LNCAP (cell line): ENCODE measurements around the gene ALOXE3.

Experiments used
- TF ChIP-seq, protein P1 (sequence below): fragments of 450-650 bp; IDR thresholded peaks from 2 replicates; pipeline ENCODE4 v1.5.1; 2017; ENCODE audit warnings: mild to moderate bottlenecking

ALOXE3 gene

DNA sequence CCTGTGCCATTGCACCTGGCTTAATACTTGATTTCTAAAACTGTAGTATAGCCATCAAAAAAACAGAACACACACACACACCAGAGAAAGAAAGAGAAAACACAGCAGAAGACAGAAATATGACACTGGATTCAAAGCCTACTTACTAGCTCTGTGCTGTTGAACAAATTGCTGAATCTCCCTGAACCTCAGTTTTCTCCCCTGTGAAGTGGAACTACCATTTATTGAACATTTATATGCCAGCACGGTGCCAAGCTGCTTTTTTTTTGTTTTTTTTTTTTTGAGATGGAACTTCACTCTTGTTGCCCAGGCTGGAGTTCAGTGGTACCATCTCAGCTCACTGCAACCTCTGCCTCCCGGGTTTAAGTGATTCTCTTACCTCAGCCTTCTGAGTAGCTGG is 17.6 kb downstream of the ALOXE3 start:
- TF ChIP-seq, protein P1, sequence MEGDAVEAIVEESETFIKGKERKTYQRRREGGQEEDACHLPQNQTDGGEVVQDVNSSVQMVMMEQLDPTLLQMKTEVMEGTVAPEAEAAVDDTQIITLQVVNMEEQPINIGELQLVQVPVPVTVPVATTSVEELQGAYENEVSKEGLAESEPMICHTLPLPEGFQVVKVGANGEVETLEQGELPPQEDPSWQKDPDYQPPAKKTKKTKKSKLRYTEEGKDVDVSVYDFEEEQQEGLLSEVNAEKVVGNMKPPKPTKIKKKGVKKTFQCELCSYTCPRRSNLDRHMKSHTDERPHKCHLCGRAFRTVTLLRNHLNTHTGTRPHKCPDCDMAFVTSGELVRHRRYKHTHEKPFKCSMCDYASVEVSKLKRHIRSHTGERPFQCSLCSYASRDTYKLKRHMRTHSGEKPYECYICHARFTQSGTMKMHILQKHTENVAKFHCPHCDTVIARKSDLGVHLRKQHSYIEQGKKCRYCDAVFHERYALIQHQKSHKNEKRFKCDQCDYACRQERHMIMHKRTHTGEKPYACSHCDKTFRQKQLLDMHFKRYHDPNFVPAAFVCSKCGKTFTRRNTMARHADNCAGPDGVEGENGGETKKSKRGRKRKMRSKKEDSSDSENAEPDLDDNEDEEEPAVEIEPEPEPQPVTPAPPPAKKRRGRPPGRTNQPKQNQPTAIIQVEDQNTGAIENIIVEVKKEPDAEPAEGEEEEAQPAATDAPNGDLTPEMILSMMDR = no peak

DNA sequence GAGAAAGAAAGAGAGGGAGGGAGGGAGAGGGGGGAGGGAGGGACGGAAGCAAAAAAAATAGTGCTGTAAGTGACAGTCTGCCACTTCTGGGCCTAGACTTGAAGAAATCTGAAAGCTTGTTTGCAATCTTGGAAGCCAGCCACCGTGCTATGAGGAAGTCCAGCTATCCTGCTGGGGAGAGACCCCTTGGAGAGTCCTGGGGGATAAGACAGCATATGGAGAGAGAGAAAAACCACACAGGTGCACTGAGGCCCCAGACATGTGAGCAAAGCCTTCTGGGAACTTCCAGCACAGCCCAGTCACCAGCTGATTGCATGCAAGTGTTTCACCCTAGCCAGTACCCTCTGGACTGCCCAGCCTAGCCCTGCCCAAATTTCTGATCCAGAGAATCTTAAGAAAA is 18.2 kb downstream of the ALOXE3 start:
- TF ChIP-seq, protein P1 = no peak

DNA sequence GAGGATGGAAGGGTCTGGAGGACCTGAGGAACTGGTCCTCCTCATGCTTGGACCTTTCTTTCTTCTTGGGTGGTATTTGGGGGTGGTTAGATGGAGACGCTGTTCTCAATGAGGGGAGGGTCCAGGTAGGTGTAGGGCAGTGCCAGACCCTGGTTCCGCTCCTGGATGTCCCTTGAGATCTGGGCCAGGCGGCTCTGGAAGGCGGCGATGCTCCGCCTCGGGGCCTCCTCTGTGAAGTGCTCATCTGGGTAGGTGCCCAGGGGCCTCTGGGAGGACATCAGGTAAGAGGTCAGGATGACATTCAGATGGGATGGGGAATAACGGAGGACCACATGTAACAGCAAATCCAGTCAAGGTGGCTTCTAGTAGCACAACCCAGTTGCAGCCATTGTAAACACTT is 21.8 kb downstream of the ALOXE3 start:
- TF ChIP-seq, protein P1 = no peak

- TF ChIP-seq, protein P1 = no peak
These were observed 23.0 kb downstream of the ALOXE3 start for GRCh38 chr17:8095361-8095760.

DNA sequence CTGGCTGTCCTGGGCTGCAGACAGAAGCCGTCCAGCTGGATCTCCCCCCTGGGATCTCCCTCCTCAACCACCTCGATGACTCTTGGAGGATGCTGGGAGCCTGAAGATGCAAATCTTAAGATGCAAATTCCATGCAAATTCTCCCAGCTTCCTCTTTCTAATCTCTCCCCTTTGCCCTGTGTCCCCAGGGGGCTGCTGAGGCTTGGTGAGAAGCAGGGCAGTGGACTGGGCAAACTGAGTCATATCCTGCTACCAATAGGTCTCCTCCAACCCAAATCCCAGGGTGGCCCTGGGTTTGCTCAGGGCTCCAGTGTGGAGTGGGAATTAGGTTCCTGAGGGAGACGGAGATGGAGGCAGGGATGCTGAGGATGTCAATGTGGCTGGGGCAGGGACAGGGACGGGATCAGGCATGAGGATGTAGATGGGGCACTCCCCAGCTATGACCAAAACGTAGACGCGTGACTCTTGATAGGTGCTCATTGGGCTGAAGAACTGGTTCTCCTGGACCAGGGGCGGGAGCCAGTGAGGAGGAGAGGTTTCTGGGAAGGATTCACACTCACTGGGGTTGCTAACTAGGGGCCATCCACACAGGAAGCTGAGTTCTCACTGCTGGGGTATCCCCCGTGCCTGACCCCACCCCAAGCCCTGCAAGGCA is 27.2 kb downstream of the ALOXE3 start:
- TF ChIP-seq, protein P1 = no peak

- TF ChIP-seq, protein P1 = no peak
These were observed 28.6 kb downstream of the ALOXE3 start for GRCh38 chr17:8089728-8090127.

DNA sequence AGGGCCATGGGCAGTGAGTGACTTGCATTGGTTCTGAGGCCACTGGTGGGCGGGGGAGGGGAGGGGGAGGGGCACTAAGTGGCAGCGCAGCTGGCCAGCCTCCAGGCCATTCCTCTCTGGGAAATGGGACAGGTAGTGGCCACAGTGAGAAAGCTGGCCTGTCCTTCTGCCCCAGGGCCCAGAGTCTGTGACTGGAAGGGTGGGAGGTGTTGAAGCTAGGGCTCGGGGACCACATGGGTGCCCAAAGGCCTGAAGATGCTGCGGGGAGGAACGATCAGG is 30.4 kb downstream of the ALOXE3 start:
- TF ChIP-seq, protein P1 = no peak
